Muscle of back (tissue), 11 donors: Measurements from ENCODE around the gene FALEC. TPM values are rescaled to one million over a fixed set of nuclear protein-coding genes. Genes with fewer than 3 reads are reported as not detected.

Experiments
- DNase-seq, 3 donors: peaks; one replicate each; pipeline versions ENCODE4 v3.0.0 to v3.0.0-alpha.2; 2013
- polyA plus RNA-seq, 10 donors: library from polyadenylated mRNA; unstranded; fragments of 120-200 nt; gene quantifications; one replicate each; pipeline ENCODE4 v1.2.1, GENCODE V29; 2013; ENCODE audit not compliant: insufficient read length in 10 of 10

Gene FALEC
- polyA plus RNA-seq, 10 donors = 0.43 to 0.99 (median 0.65) TPM; not detected in 2

GRCh38 chr1:150545486-150546032, 30.0 kb downstream of the FALEC start:
- DNase-seq = no peak

- no peak for DNase-seq
Measured at GRCh38 chr1:150546294-150546937, 30.9 kb downstream of the FALEC start.

- DNase-seq = no peak
Measured at GRCh38 chr1:150548324-150548631, 32.7 kb downstream of the FALEC start.

GRCh38 chr1:150548632-150549495, 33.3 kb downstream of the FALEC start, which contains the start of gene ADAMTSL4:
Gene ADAMTSL4, plus strand, starts transcription at chr1:150549408. Its CDS starts 2,881 bp downstream, at chr1:150552289.
- DNase-seq = peak in 2 of 3 donors; percentile 76 to 87

- peak in 1 of 3 donors; percentile 75 for DNase-seq
Measured at GRCh38 chr1:150549496-150550221, 34.1 kb downstream of the FALEC start.

DNA sequence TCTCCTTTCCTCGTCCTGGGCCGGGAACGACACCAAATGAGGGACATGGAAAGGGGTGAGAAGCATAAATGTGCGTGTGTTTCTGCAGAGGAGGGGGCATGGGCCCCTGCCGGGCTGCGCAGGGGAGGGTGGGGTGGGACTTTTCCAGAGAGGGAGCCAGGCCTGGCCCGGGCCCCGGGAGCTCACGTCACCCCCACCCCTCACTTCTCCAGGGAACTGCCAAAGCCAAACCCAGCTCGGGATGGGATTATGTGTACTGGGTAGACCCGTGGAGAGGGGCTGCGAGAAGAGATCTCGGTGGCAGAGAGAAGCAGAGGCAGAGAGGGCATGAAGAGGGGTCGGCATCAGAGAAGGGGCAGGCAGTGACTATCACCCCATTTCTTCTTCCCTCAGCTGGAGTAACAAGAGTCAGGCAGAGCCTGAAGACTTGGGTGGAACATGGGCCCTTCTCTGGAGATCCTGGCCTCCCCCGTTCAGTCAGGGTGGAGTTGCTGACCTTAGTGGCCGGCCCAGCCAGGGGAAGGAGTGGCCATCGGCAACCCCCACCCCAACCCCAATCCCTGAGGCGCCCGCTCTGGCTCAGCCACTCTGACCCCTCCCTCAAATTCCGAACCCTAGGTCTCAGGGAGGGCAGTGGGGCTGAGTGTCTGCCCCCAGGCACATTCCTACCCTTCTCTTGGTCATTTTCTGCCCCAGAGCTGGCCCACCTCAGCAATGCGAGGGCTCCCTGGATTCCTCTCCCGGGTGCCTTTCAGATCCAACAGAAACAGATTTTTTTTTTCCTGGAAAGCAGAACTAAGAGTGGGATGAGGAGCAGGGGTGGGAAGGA, 34.9 kb downstream of the FALEC start:
- peak in 2 of 3 donors; percentile 77 to 84 for DNase-seq

DNA sequence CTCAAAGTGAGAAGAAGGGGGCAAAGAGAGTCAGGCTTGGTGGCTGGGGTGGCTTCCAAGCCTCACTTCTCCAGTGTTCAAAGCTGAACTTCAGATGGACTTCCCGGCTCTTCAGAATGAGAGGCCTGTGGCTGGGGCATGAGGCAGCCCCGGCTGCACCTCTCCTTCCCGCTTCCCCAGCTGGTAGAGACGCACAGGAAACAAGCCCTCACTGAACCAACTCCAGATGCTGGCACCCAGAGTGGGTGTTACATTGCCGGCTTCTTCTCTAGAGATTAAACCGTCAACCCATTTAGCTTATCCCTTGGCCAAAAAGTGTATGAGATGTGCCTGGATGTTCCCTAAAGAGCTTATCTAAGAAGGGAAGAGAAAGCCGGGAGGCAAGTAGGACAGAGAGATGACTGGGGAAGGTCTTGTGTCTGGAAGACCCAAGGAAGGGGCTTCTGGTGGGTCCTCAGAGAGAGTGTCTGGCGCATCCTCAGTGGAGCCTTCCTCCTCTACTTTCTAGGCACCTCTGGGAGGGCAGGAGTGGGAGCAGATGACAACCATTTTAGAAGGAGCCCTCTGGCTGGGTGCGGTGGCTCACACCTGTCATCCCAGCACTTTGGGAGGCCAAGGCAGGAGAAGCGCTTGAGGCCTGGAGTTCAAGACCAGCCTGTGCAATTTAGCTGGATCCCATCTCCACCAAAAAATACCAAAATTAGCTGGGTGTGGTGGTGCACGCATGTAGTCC, 35.7 kb downstream of the FALEC start:
- DNase-seq = no peak

GRCh38 chr1:150551784-150552127, 36.2 kb downstream of the FALEC start:
- no peak for DNase-seq

DNA sequence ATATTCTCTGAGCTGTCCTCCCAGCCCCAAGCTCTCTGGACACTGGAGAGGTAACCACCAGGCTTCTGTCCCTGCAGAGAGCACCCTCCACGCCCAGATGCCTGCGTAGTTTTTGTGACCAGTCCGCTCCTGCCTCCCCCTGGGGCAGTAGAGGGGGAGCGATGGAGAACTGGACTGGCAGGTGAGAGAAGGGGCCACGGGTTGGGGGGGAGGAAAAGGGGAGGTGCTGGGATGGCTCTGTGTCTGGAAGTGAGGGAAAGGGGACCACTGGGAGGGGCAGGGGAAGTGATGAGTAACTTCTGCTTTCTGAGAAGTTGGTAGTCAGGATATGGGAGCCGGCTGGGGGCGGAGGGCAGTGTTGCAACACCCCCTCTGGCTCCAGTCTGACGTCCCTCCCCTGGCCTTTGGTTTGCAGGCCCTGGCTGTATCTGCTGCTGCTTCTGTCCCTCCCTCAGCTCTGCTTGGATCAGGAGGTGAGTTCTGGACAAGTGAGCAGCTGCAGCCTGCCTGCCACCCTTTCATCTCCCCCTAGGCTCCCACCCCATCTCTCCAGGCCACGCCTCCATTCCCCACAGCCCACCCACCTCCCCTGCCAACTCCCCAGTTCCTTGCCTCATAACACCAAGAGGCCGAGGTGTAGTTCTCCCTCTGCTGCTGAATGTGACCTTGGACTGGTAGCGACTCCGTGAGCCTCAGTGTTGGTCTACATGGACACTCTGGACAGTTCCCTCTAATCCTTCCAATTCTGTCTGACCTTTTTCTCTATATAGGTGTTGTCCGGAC, 36.8 kb downstream of the FALEC start:
- peak in 2 of 3 donors; percentile 80 to 91 for DNase-seq

DNA sequence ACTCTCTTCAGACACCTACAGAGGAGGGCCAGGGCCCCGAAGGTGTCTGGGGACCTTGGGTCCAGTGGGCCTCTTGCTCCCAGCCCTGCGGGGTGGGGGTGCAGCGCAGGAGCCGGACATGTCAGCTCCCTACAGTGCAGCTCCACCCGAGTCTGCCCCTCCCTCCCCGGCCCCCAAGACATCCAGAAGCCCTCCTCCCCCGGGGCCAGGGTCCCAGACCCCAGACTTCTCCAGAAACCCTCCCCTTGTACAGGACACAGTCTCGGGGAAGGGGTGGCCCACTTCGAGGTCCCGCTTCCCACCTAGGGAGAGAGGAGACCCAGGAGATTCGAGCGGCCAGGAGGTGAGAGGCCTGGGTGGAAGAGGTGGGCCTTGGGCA, 37.3 kb downstream of the FALEC start:
- no peak for DNase-seq

- no peak for DNase-seq
Measured at GRCh38 chr1:150553392-150554085, 38.0 kb downstream of the FALEC start.

GRCh38 chr1:150554086-150554452, 38.5 kb downstream of the FALEC start:
- no peak for DNase-seq

DNA sequence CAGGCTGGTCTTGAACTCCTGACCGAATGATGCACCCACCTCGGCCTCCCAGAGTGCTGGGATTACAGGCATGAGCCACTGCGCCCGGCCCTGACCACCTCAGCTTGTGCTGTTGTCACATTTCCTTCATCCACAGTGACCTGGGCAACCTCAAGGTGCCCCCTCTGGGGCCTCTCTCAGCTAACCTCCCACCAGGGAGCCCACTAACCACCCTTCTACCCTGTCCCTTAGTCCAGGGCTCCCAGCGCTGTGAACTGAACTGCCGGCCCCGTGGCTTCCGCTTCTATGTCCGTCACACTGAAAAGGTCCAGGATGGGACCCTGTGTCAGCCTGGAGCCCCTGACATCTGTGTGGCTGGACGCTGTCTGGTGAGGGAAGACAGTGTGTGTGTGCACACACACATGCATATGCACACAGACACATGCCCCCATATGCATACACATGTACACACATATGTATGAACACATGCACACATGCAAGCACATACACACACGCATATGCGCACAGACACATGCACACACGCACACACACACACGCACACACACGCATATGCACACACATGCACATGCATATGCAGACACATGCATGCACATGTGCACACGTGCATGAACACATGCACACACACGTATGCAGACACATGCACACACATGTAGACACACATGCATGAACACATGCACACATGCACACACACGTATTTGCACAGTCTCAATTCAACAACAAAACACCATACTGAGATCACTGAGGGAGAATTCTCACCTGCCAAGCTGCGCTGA, 39.8 kb downstream of the FALEC start:
- DNase-seq = no peak

- DNase-seq = no peak
Measured at GRCh38 chr1:150555971-150556865, 40.7 kb downstream of the FALEC start.

DNA sequence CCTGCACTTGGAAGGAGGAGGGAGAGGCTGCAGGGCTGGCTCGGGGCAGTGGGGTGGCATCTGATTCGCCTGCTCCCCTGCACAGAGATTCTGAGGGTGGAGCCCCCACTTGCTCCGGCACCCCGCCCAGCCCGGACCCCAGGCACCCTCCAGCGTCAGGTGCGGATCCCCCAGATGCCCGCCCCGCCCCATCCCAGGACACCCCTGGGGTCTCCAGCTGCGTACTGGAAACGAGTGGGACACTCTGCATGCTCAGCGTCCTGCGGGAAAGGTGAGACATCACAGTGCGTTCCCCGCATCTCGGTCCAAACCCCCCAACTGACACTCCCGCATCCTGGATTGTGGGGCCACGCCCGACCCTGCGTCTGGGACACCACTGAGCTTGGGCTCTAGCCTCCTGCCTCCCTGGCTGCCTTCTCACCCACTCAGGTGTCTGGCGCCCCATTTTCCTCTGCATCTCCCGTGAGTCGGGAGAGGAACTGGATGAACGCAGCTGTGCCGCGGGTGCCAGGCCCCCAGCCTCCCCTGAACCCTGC, 41.6 kb downstream of the FALEC start:
- no peak for DNase-seq

DNA sequence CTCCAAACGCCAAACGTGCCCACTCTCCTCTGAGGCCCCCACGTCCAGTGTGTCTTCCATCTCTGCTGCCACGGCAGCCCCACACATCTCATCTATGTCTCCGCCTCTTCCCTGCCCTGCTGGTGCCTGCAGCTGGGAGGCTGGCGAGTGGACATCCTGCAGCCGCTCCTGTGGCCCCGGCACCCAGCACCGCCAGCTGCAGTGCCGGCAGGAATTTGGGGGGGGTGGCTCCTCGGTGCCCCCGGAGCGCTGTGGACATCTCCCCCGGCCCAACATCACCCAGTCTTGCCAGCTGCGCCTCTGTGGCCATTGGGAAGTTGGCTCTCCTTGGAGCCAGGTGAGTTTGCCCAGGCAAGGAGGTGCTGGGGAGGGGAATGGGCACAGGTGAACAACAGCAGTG, 42.3 kb downstream of the FALEC start:
- DNase-seq = no peak

DNA sequence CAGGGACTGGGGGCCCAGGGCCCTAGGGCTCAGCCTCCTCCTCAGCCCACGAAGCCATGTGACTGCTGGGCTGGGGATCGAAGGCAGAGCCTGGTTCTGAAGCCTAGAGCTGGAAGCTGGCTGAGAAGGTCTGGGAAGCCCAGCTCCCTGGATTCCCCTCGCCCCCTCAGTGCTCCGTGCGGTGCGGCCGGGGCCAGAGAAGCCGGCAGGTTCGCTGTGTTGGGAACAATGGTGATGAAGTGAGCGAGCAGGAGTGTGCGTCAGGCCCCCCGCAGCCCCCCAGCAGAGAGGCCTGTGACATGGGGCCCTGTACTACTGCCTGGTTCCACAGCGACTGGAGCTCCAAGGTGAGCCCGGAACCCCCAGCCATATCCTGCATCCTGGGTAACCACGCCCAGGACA, 42.8 kb downstream of the FALEC start:
- no peak for DNase-seq
